H7 (cell line): ENCODE results near the gene WBP1. TPM values are rescaled to one million over a fixed set of nuclear protein-coding genes. Genes with fewer than 3 reads are reported as not detected.
A peak's percentile ranks its signal among the peaks of the same experiment; 100 is the strongest.
"Not testable (repeated sequence)": the region's sequence is repeated elsewhere in the genome, so short reads cannot be mapped to it uniquely, and the experiment has no call there.

Experiments used
- DNase-seq: peaks from one replicate; pipeline ENCODE4 v3.0.0; 2012
- H3K27me3 ChIP-seq: 2 replicates; pipeline ENCODE4 v1.6.0; 2011; ENCODE audit warnings: mild to moderate bottlenecking, low read length; ENCODE audit not compliant: control insufficient read depth, insufficient read depth
- H3K36me3 ChIP-seq: replicated peaks from 2 replicates; pipeline ENCODE4 v1.5.1; 2011; ENCODE audit warnings: low read length; ENCODE audit not compliant: control insufficient read depth, insufficient read depth
- H3K4me3 ChIP-seq: 2 replicates; pipeline ENCODE4 v1.5.1; 2011; ENCODE audit warnings: low read depth, mild to moderate bottlenecking, control low read depth, low read length, moderate library complexity; ENCODE audit not compliant: insufficient read depth
- total RNA-seq: library from RNA; depleted of rRNA; stranded (reverse); fragments of >200 nt; shearing (Covaris generic); gene quantifications from 2 replicates; pipeline ENCODE4 v1.2.3, GENCODE V29; 2014

The WBP1 gene
- total RNA-seq, 1 experiment from 2014 or later, result 81.0 TPM

DNA sequence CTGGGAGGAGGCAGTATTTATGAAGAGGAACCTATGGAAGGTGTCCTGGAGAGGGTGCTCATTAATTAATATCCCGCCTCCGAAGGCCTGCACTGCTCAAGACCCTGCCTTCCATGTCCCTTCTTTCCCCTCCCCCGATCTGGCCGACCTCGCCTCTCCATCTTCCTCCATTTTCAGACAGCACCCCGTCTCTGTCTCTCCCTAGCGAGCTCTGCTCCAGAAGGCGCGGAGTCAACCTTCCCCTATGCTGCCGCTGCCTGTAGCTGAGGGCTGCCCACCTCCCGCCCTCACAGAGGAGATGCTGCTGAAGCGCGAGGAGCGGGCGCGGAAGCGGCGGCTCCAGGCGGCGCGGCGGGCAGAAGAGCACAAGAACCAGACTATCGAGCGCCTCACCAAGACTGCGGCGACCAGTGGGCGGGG, 1.1 kb upstream of the WBP1 start:
- Histone ChIP-seq H3K4me3 (peak overlapping the region; percentile 73), H3K36me3 (no peaks in the 10 kb centered on the region), H3K27me3 (no peaks in the 10 kb centered on the region)
- no peak for DNase-seq

DNA sequence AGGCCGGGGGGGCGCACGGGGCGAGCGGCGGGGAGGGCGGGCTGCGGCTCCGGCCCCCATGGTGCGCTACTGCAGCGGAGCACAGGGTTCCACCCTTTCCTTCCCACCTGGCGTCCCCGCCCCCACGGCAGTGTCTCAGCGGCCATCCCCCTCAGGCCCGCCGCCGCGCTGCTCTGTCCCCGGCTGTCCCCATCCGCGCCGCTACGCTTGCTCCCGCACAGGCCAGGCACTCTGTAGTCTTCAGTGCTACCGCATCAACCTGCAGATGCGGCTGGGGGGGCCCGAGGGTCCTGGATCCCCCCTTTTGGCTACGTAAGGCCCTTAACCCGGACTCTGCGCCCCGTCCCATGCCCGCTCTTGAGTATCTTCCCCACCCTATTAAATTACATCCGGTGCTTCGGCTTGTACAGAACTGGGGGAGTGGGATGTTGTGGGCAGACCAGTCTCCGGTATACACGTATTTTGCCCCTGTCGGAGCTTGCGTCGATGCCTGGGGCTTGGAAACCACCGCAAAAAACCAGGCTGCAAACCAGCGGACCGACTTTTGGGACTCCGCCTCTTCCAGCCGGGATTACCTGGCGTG, 598 bp upstream of the WBP1 start:
- peak; percentile 91 for DNase-seq
- peak overlapping the region; percentile 73 for H3K4me3 ChIP-seq
- no peaks in the 10 kb centered on the region; the same call in none of the 2 replicates for H3K36me3 ChIP-seq
- H3K27me3 ChIP-seq, result no peaks in the 10 kb centered on the region

DNA sequence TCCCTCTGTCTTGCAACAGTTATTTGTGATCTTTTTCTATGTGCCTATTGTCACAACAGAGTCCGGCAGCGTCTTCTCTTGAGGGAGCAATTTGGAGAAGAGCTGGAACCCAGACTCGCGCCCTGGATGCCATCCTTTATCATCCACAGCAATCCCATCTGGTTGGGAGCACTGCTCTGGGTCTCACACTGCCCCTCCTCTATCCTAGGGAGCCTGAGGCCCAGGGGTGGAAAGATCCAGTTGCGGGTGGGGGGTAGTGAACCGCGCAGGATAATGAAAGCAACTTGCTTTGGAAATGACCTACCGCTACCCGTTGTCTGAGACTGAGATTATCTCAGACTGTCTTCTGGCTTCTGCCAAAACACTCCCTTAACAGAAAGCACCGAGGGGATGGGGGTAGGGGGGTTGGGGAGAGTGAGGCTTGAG, 713 bp downstream of the WBP1 start:
- no peaks in the 10 kb centered on the region; the same call in none of the 2 replicates for H3K36me3 ChIP-seq
- peak; percentile 35 for DNase-seq
- peak overlapping the region; percentile 84 for H3K4me3 ChIP-seq
- no peaks in the 10 kb centered on the region for H3K27me3 ChIP-seq

DNA sequence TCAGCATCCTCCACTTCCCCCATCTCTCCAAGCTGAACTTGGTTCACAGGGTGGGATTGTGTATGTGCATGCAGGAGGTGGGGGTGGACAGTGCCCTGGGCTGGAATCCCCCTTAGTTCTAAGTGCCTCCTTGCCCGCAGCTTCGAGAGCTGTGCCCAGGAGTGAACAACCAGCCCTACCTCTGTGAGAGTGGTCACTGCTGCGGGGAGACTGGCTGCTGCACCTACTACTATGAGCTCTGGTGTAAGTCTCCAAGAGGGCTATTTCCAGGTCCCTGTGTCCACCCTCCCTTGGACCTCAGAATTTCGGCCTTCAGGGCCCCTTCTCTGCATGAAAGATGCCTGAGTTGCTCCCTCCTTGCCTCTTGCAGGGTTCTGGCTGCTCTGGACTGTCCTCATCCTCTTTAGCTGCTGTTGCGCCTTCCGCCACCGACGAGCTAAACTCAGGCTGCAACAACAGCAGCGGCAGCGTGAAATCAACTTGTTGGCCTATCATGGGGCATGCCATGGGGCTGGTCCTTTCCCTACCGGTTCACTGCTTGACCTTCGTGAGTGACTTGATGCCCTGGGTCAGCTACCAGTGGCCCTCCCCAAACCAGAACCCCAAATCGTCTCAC, 1.4 kb downstream of the WBP1 start:
- not testable (repeated sequence) for H3K36me3 ChIP-seq, H3K27me3 ChIP-seq, H3K4me3 ChIP-seq
- peak; percentile 11 for DNase-seq

DNA sequence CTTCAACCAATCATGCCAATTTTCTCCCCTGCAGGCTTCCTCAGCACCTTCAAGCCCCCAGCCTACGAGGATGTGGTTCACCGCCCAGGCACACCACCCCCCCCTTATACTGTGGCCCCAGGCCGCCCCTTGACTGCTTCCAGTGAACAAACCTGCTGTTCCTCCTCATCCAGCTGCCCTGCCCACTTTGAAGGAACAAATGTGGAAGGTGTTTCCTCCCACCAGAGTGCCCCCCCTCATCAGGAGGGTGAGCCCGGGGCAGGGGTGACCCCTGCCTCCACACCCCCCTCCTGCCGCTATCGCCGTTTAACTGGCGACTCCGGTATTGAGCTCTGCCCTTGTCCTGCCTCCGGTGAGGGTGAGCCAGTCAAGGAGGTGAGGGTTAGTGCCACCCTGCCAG, 1.9 kb downstream of the WBP1 start:
- DNase-seq, result not testable (repeated sequence)

DNA sequence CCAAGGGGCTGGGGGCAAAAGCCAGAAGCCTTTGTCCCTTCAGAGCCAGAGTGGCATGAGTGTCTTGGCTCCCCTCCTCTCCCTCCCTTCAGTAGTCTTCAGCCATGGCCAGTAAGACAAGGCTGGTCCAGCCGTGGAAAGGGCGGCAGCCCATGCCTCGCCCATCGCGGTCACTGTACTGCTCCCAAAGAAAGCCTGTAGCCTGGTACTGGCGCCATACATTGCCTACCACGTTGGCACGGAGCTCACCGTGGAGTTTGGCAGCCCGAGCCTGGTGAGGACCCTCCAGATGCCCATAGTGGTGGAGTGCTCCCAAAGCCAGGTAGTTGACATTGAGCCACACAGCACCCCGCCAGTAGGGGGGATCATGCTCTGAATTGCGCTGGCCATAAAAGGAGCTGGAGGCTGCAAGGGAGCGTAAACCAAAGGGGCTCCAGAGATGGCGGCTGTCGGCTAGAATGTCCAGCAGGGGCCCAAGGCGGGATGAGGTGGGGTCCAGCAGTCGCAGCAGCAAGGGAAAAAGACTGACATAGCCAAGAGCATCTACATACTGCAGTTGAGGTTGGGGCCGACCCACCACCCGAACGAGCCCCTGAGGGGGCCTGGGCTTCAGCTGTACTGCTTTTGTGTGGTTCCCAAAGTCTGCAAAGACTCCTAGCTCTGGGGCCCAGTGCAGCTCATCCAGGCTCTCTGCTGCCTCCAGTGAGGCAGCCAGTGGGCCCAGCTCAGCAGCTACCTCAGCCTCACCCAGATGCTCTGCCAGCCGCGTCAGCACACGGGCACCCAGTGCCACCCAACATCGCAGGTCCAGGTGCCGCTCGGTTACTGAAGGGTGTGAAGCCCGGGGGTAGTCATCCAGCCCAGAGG, 3.2 kb downstream of the WBP1 start:
- Histone ChIP-seq H3K4me3 (no peak overlapping the region), H3K36me3 (no peaks in the 10 kb centered on the region; the same call in none of the 2 replicates), H3K27me3 (no peaks in the 10 kb centered on the region)
- peak; percentile 77 for DNase-seq

More for the DNA sequence above, 1.9 kb downstream of the WBP1 start:
- not testable (repeated sequence) for H3K36me3 ChIP-seq, H3K27me3 ChIP-seq, H3K4me3 ChIP-seq

DNA sequence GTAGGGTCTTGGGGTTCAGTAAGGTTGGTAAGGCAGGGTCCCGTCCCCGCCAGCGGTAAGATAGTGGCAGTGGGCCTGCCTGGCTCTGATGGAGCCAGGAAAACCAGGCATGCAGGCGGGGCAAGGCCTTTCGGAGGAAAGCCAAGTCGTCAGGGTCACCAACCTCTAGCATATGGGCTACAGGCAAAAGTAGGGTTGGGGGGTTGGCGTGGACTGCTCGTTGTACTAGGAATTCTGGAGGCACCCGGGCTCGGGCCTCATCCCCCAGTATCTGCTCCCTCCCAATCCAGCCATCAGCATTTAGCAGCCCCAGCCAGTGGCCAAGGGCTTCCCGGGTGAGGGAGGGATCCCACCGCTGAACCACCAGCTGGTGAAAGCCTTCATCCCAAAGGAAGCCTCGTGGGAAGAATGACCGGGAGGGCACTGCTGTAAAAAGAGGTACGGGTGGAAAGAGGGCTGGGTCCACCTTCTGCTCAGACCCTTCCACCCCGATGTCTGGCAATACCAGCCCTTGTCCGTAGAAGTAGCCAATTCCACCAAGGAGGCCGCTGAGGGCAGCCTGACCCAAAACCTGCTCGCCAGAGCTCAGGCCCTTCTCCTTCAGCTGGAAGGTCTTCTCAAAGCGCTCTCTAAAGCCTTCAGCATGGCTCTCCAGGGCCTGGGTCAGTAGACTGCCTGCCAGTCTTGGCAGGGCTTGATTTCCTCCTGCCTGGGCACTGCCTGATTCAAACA, 4.0 kb downstream of the WBP1 start:
- DNase-seq, result no peak
- Histone ChIP-seq H3K36me3 (no peaks in the 10 kb centered on the region; the same call in none of the 2 replicates), H3K4me3 (no peak overlapping the region), H3K27me3 (no peaks in the 10 kb centered on the region)

DNA sequence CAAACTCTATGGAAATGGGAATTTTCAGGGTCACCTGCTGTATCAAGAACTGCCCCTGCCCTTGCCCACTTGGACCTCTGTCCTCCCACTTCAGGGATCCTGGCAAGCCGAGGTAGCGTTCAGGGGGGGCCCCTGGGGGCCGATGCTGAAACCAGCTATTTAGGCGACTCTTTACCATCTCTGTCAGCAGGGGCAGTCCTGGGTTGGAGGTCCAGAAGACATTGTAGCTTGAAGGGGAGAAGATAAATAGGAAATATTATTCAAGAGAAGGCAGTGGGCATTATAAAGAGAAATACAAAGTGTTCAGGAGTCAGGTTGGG, 4.5 kb downstream of the WBP1 start:
- Histone ChIP-seq H3K36me3 (no peaks in the 10 kb centered on the region; the same call in none of the 2 replicates), H3K4me3 (no peak overlapping the region), H3K27me3 (no peaks in the 10 kb centered on the region)
- DNase-seq, result no peak

DNA sequence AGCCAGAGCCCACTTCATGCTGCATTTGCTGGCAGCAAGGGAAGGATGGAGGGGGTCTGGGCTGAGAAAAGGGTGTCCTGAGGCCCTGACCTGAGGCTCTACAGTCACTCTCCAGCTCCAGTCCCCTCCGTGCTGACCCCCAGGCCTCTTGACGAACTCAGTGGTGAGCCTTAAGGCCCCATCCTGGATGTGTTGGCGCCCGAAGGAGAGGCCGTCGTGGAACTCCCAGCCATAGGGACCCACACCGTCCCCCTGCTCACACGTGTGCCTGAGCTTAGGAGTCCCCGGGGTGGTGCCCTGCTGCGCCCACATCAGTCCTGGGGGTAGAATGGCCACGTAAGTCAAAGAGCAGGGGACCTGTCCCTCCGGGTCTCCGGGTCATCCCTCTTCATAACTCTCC, 6.2 kb downstream of the WBP1 start:
- no peak for DNase-seq
- Histone ChIP-seq H3K4me3 (peak overlapping the region; percentile 92), H3K27me3 (no peaks in the 10 kb centered on the region), H3K36me3 (no peaks in the 10 kb centered on the region; the same call in none of the 2 replicates)

DNA sequence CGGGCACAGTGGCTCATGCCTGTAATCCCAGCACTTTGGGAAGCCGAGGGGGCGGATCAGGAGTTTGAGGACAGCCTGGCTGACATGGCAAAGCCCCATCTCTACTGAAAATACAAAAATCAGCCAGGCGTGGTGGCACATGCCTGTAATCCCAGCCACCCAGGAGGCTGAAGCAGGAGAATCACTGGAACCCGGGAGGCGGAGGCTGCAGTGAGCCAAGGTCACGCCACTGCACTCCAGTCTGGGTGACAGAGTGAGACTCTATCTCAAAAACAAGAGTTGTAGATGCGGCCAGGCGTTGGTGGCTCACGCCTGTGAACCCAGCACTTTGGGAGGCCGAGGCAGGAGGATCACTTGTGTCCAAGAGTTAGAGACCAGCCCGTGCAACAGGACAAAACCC, 12.5 kb downstream of the WBP1 start:
- H3K27me3 ChIP-seq, H3K4me3 ChIP-seq, DNase-seq, H3K36me3 ChIP-seq: not testable (repeated sequence)

DNA sequence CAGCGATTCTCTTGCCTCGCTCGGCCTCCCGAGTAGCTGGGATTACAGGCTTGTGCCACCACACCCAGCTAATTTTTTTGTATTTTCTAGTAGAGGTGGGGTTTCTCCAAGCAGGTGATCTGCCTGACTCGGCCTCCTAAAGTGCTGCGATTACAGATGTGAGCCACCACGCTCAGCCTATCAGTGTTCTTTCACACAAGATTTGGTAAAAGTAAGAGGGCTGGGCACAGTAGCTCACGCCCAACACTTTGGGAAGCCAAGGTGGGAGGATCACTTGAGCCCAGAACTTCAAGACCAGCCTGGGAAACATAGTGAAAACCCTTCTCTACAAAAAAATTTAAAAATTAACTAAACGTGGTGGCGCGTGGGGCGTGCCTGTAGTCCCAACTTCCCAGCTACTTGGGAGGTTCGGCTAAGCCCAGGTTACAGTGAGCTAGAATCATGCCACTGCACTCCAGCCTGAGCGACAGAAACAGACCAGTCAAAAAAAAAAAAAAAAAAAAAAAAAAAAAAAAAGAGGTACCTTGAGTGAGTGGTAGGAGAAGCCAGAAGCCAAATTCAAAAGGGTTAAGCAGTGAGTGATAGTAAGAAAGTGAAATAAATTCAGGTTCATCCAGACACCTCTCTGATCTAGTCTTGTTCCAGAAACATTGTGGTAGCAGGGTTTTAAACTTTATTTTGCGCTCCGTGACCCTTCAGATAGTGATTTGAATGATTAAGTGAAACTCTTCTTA, 13.3 kb downstream of the WBP1 start:
- peaks cover 8% of the 10 kb centered on the region for H3K36me3 ChIP-seq
- no peak for DNase-seq
- H3K27me3 ChIP-seq, result no peaks in the 10 kb centered on the region
- H3K4me3 ChIP-seq, result peak overlapping the region; percentile 87

DNA sequence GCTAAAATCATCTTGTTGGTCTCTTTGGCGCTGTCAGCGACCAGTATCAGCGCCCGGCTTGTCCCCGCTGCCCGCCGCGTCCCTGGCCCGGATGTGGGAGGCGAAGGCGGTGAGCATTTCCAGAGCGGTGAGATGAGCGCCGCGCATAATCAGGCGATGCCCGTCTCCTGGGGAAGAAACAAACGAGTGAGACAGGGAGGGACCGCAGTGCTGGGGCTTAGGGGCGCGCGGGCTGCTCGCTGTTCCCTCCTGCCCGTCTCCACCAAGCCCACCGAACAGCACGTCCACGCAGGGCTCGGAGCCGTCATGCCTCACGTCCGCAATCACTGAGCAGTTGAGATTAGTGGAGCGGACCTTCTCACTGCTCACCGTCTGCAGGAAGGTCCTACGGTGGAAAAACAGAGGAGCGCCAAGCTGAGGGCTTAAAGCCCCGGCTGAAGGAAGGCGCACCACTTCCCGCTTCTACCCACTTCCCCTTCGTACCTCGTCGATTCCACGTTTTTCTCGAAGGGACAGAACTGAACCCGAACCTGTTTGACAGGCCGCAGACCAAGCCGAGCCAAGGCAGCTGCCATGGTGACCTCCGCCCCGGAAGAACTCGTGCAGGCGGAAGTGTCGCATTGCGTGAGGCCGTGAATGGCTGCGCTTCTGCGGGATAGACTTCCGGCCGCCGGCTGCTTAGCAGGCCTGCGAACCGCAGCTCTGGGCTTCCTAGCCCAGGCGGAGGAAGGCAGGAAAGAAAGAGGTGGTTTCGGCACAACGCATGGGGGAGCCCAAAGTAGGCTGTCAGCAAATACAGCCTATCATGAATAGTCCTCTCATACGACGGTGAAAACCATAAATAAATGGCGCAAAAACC, 14.1 kb downstream of the WBP1 start, which contains the start of gene MRPL53:
MRPL53 (minus strand) TSS at position 595 of the 859 bp plus-strand sequence; CDS start at position 575, 20 bp downstream.
- H3K27me3 ChIP-seq, result no peaks in the 10 kb centered on the region
- DNase-seq, result peak; percentile 90

DNA sequence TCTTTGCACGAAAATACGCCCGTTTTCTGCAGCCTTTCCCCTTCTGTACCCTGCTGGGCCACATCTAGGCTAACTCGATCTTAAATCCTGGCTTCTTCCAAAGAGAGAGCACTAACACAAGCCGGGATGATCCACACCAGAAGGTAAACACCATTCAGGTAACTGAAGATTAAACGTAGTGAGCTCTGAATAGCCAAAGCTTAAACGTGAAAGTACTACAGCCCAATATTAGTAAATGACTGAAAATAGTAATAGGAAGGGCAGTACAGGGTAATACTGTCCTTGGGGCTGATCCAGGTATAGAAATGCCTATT, 14.7 kb downstream of the WBP1 start:
- peak overlapping the region; percentile 87 for H3K4me3 ChIP-seq
- H3K36me3 ChIP-seq, result peaks cover 8% of the 10 kb centered on the region
- no peaks in the 10 kb centered on the region for H3K27me3 ChIP-seq
- no peak for DNase-seq

More for the DNA sequence above, 14.1 kb downstream of the WBP1 start, which contains the start of gene MRPL53:
- H3K4me3 ChIP-seq, result peak within 1 kb of the TSS; percentile 87
- peaks cover 8% of the 10 kb centered on the region for H3K36me3 ChIP-seq
